ENCODE data around the gene TEKT3.

TEKT3 gene

GRCh38 chr17:15341385-15341849, at the start of gene TEKT3:
TSS of gene TEKT3 (minus strand) at chr17:15341597. CDS start at chr17:15331585, 10,012 bp downstream.
- no peak for DNase-seq

DNA sequence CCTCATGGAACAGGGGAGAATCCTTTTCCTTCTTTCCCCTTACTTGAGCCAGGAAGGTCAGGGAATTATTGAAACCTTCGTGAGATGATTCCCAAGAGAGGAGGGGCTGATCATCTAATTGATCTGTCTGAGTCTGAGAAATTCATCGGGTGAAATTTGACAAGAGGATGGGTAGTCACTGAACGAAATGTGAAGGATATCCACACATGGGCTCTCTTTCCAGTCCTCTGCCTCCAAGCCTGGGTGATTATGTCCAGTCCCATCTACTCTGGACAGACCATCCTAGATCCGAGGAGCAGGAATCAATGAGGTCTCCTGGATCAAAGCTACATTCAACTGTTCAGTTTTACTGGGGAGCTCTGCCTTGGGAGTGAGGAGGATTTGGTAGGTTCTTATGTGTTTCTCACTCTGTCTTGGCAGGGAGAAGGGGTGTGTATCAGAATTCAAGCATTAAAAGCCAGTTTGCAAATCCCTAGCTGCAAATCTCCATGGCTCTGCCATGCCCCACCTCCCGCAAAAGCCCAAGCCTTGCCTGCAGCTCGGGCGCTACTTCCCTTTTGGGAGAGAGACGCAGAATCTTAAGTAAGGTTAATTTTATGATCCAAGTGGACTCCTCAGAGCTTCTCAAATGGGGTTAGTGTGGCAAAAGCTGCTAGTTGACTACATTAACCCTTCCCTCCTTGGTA, 47.1 kb upstream of the TEKT3 start:
- DNase-seq, result no peak

DNA sequence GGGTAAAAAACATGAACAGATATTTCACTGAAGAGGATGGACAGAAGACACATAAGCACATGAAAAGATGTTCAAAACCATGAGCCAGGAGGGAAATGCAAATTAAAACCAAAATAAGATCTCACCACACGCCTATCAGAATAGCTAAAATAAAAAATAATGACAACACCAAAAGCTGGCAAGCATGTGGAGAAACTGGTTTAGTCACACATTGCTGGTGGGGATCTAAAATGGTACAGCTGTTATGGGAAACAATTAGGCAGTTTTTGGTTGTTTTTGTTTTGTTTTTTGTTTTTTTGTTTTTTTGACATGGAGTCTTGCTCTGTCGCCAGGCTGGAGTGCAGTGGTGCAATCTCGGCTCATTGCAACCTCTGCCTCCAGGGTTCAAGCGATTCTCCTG, 44.7 kb upstream of the TEKT3 start:
- no peak for DNase-seq

DNA sequence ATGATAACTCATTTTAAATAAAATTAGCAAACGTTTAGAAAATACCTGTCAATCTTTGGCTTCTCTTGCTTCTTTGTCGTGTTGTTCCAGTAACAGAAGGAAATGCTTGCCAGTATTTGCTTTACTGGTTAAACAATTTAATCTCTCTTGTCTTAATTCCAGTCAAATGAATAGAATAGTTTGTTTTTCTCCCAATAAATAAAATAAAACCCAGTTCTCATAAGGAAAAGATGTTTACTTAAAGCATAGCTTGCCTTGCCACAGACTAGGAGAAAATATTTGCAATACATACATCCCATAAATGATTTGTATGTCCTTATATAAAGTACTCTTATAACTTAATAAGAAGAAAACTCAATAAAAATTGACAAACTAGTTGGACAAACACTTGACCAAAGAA, 43.9 kb upstream of the TEKT3 start:
- no peak for DNase-seq

GRCh38 chr17:15384142-15384787, 42.9 kb upstream of the TEKT3 start:
- no peak for DNase-seq

DNA sequence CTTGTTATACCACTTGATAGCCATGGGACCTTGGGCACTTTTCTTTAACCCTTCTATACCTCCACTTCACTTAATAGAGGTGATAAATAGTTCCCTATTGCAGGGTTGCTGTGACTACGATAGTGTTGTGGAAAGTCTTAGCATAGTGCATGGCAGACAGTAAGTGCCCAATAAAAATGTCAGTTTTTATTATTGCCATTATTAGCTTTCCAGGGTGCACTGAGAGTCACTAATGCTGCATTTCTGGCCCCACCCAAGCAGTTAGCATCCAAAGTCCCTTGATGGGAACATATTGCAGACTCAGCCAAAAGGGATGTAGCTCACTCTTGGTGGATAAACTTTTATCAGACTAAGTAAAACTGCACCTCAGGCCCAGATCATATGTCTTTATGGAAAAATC, 41.5 kb upstream of the TEKT3 start:
- DNase-seq, result no peak

GRCh38 chr17:15381707-15382106, 40.3 kb upstream of the TEKT3 start:
- no peak for DNase-seq

DNA sequence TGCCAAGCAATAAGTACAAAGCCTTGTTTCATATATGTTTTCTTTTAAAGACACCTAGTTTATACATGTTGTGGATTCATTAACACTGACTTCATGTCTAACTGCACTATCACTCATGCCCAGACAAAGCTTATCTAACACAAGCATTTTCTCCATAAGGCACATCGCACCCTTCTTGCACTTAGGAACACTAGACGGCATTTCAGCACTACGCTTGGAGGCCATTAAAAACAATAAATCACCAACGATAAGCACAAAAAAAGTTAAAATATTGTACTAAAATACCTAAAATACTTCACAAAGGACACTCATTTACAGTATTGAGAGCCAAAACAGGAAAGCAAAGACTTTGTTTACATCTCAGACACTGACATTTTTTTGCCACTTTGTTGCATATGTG, 39.0 kb upstream of the TEKT3 start:
- DNase-seq, result no peak

- no peak for DNase-seq
Measured at GRCh38 chr17:15379659-15380058, 38.3 kb upstream of the TEKT3 start.

- no peak for DNase-seq
Measured at GRCh38 chr17:15378243-15378642, 36.8 kb upstream of the TEKT3 start.

- no peak for DNase-seq
Measured at GRCh38 chr17:15377616-15378015, 36.2 kb upstream of the TEKT3 start.

DNA sequence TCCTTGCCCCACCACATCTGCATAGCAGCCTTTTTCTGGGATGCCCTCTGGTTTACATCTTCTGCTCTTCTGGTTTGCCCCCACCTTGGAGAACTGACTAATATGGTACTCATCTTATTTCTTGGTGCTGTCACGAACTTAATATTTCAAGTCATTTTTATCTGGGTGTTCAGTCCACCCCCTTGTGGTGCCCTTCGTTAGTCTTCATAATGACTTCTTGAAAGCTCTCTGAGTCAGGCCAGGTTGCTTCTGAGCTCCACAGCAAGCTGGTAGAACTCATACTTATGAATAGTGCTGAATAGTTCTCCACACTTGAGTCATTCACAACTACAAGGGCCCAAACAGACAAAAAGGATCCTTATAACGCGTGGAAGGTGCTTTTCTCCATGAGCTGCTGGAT, 35.8 kb upstream of the TEKT3 start:
- DNase-seq, result no peak

DNA sequence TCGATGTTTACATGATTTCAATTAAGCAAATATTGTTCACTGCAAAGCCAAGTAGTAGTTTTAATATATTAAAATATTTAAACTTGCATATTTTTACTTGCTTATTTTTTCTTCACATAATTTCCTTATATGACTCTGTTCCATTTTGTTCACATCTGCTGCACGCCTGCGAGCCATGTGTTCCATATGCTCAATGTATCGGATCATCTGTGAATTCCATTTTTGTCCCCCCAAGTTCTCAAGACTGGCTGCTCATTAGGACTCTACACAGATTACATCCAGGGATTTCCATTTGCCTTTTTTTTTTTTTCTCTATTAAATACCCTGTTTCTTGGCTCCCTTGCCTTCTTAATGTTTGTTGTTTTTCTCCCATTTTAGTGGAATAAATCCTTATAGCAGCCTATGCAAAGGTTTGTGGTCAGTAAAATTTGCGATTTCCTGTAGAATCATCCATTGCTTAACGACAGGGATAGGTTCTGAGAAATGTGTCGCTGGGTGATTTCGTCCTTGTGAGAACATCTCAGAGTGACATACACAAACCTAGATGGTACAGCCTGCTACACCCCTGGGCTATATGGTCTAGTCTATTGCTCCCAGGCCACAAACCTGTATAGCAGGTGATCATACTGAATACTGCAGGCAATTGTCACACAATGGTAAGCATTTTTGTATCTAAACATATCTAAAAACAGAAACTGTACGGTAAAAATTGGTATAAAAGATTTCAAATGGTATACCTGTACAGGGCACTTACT, 30.2 kb upstream of the TEKT3 start:
- DNase-seq, result no peak

DNA sequence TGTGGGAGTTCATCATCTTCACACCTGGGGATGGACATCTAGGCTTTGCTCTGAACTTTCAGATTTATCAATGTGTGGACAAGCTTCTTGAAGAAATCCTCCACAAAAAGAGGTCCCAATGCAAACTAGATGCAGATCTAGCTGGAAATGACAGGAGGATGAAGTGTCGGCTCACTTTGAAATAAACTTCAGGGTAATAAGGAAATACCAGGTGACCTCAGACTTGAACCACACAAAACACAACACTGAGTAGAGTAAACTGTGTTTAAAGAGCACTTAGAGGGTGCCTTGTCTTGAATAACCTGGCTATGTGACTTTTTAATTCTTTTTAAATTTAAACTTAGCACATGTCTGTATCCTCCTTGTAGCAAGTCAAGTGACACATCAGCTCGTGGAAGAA, 27.2 kb upstream of the TEKT3 start:
- DNase-seq, result no peak

GRCh38 chr17:15366026-15366425, 24.6 kb upstream of the TEKT3 start:
- DNase-seq, result no peak

DNA sequence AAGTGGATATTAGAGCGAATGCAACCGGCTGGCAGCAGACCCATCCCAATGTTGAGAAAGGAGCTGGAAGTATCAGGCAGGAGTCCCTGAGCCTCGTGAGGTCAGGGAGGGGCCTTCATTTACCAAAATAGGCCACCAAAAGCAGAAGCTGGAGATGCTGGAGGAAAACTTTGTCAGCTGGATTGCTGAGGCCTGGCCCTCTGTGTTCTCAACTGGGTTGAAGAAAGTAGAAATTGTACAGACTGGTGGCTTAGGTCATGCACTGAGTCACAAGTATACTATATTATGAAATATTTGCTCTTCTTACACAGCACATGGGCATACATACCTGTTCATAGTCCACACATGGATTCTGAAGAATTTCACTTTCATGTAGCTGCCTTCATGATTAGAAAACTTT, 23.2 kb upstream of the TEKT3 start:
- no peak for DNase-seq

DNA sequence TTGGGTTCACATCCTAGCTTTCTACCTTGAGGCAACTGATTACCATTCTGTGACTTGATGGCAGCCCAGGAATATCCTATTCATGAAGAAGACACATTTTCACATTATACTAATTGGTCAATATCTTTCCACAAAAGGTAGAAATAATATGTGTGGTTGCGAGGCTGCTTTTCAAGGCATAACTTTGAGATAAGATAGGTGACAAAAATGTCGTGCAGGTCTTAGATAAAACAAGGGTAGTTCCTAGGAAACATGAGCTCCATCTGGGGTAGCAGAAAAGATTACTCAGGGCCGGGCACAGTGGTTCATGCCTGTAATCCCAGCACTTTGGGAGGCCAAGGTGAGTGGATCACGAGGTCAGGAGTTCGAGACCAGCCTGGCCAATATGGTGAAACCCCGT, 22.3 kb upstream of the TEKT3 start:
- no peak for DNase-seq

DNA sequence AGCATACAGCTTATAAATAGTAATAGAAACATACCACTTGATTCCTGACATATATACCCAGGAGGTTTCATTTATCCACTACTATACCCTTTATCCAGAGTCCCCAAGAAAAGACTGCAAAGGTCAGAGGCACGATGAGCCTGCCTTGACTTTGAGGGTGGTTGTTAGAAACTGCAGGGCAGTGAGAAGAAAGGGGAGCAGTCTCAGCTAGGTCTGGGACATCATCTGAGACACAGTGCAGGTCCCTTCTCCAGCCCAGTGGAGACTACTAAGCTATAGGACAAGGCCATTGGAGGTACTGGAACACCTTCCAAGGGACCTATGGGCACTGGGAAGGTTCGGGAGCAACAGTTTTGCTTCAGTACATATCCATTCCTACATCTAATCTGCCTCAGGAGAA, 20.2 kb upstream of the TEKT3 start:
- DNase-seq, result no peak

- no peak for DNase-seq
Measured at GRCh38 chr17:15361151-15361550, 19.8 kb upstream of the TEKT3 start.

DNA sequence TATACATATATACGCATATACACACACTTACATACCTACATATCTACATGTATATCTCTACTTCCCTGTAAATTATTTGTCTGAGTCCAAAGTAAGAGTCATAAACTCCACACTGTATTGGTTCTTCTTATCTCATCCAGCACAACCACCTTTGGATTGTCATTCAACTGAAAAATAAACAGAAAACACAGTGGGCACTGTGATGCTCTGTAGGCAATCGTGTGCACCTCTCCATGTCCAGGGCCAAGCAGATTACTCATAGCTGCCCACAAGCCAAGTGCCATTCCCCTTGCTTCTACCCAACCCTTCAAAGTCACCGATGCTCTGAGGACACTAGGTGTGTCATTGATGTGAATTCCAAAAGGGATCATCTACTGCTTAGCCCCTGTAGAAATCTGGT, 12.9 kb upstream of the TEKT3 start:
- no peak for DNase-seq

DNA sequence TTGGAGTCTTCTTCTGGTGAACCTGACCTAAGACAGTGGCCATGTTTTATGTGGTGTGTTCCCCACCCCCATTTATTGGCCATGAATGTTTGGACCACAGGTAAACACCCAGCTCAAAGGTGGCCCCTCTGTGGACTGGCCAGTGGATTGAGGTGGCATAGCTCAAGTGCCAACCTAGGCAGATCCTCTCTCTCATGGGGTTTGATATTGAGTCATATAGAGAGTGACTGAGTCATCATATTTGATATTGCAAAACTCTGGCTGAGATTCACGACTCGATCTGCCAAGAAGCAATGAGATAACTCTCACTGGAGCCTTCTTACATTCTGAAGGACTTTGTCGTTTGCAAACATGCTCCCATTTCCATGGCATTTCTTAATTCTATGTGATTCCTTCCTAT, 10.5 kb upstream of the TEKT3 start:
- no peak for DNase-seq

DNA sequence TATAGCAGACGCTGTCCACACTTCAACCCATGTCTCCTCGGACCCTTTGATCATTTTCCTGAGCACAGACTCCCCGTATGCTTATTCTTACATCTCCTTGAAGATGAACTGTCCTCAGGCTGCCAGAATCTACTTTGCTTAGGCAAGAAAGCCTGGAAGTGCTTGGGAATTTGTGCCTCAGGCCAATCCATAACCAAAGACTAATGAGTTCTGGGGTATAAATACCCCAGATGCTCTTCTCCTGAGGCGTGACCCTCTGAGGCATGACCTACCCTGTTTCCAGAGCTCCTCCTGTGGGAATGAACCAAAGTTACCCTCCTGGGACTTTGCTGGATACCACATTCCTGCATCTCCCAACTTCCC, 10.1 kb upstream of the TEKT3 start:
- no peak for DNase-seq

GRCh38 chr17:15350777-15351477, 9.5 kb upstream of the TEKT3 start:
- no peak for DNase-seq

DNA sequence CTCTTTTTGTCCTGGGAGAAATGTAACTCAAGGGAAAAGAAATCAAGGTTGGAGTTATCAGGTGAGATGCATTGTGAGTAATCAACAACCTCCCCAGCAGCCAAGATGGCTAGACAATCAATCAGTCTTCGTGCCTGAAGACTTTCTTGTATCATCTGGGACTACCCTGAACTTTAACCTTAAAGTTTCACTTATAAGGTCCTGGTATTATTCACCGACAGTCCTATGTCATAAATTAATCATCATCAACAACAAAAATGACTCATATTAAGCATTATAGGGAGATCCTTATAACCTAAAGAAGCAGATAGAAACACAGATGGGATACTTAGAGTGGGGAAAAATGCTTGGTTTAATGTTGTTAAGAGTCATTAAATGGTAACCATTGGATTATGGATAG, 7.7 kb upstream of the TEKT3 start:
- no peak for DNase-seq
